ENCODE measurements around the gene ARL5C.
A peak's percentile ranks its signal among the peaks of the same experiment; 100 is the strongest.

ARL5C gene

GRCh38 chr17:39165841-39166349 lies at the start of gene ARL5C:
Gene ARL5C, minus strand, starts transcription at chr17:39166161. Its CDS starts 401 bp downstream, at chr17:39165760.
- DNase-seq (ENCODE audit: low spot score): no peak

GRCh38 chr17:39213852-39214251 lies 47.9 kb upstream of the ARL5C start:
- DNase-seq (ENCODE audit: low spot score): no peak

- no peak for DNase-seq (ENCODE audit: low spot score)
Observed at GRCh38 chr17:39212841-39213480, 47.0 kb upstream of the ARL5C start.

- no peak for DNase-seq (ENCODE audit: low spot score)
Observed at GRCh38 chr17:39212195-39212810, 46.3 kb upstream of the ARL5C start.

GRCh38 chr17:39210093-39210434 lies 44.1 kb upstream of the ARL5C start:
- no peak for DNase-seq (ENCODE audit: low spot score)

GRCh38 chr17:39209317-39210092 lies 43.5 kb upstream of the ARL5C start:
- DNase-seq (ENCODE audit: low spot score): peak; percentile 82

- DNase-seq (ENCODE audit: low spot score): no peak
Observed at GRCh38 chr17:39208893-39209292, 42.9 kb upstream of the ARL5C start.

GRCh38 chr17:39208136-39208535 lies 42.2 kb upstream of the ARL5C start:
- no peak for DNase-seq (ENCODE audit: low spot score)

- no peak for DNase-seq (ENCODE audit: low spot score)
Observed at GRCh38 chr17:39205112-39205526, 39.2 kb upstream of the ARL5C start.

GRCh38 chr17:39204245-39204644 lies 38.3 kb upstream of the ARL5C start:
- no peak for DNase-seq (ENCODE audit: low spot score)

- no peak for DNase-seq (ENCODE audit: low spot score)
Observed at GRCh38 chr17:39200957-39201510, 35.1 kb upstream of the ARL5C start.

- peak; percentile 92 for DNase-seq (ENCODE audit: low spot score)
Observed at GRCh38 chr17:39200070-39200879, 34.3 kb upstream of the ARL5C start, which contains the start of gene RPL19. Gene RPL19, plus strand, starts transcription at chr17:39200283. Its CDS starts 62 bp downstream, at chr17:39200345.

- DNase-seq (ENCODE audit: low spot score): peak; percentile 96
Observed at GRCh38 chr17:39199820-39200069, 33.8 kb upstream of the ARL5C start.

GRCh38 chr17:39198186-39198566 lies 32.2 kb upstream of the ARL5C start:
- no peak for DNase-seq (ENCODE audit: low spot score)

- DNase-seq (ENCODE audit: low spot score): peak; percentile 89
Observed at GRCh38 chr17:39197380-39198185, 31.6 kb upstream of the ARL5C start, which contains the start of gene CACNB1. Gene CACNB1, minus strand, starts transcription at chr17:39197669. Its CDS starts 174 bp downstream, at chr17:39197495.

- peak; percentile 58 for DNase-seq (ENCODE audit: low spot score)
Observed at GRCh38 chr17:39196808-39197291, 30.9 kb upstream of the ARL5C start.

GRCh38 chr17:39196241-39196807 lies 30.4 kb upstream of the ARL5C start:
- no peak for DNase-seq (ENCODE audit: low spot score)

GRCh38 chr17:39195568-39196160 lies 29.7 kb upstream of the ARL5C start:
- DNase-seq (ENCODE audit: low spot score): no peak

GRCh38 chr17:39194985-39195524 lies 29.1 kb upstream of the ARL5C start:
- DNase-seq (ENCODE audit: low spot score): no peak

Measured in AG20443 (cell line).